Right lobe of liver (tissue), 6 donors: Measurements from ENCODE around the gene NHLRC4. TPM values are rescaled to one million over a fixed set of nuclear protein-coding genes. Genes with fewer than 3 reads are reported as not detected.
A peak's percentile ranks its signal among the peaks of the same experiment; 100 is the strongest.

Experiments
- ATAC-seq, 4 donors: fragments of 200-7000 bp; cut with Tn5 transposase; one replicate each; pipeline ENCODE4 v1.9.1; 2020; ENCODE audit warnings: mild to moderate bottlenecking in 4 of 4, moderate library complexity in 4 of 4
- DNase-seq, 3 donors: peaks; one replicate each; pipeline ENCODE4 v3.0.0-alpha.2; 2020
- H3K27ac ChIP-seq, 3 donors: fragments of 200-600 bp; one replicate each; pipeline ENCODE4 v1.8.0; 2022
- H3K27me3 ChIP-seq, 2 donors: fragments of 200-600 bp; one replicate each; pipeline ENCODE4 v1.8.0; 2022
- H3K36me3 ChIP-seq, 4 donors: fragments of 200-600 bp; sonication (generic) in 1 of 4; one replicate each; pipeline versions ENCODE4 v1.5.1 to v1.8.0; 2017 to 2022; ENCODE audit warnings: control low read depth in 1 of 4
- H3K4me1 ChIP-seq, 4 donors: fragments of 200-600 bp; sonication (generic) in 1 of 4; one replicate each; pipeline versions ENCODE4 v1.5.1 to v1.8.0; 2017 to 2022; ENCODE audit warnings: control low read depth in 1 of 4
- H3K4me3 ChIP-seq, 3 donors: fragments of 200-600 bp; one replicate each; pipeline ENCODE4 v1.8.0; 2022
- H3K9me3 ChIP-seq, 4 donors: fragments of 200-600 bp; sonication (generic) in 1 of 4; one replicate each; pipeline versions ENCODE4 v1.5.1 to v1.8.0; 2017 to 2022; ENCODE audit warnings: control low read depth in 1 of 4
- CTCF ChIP-seq, 4 donors: fragments of 200-600 bp in 3 of 4; fragments of 450-650 bp in 1 of 4; IDR thresholded peaks; one replicate each; pipeline versions ENCODE4 v1.5.1 to v1.8.0; 2016 to 2022; ENCODE audit warnings: antibody characterized with exemption in 4 of 4, mild to moderate bottlenecking in 2 of 4
- POLR2A ChIP-seq: fragments of 450-650 bp; IDR thresholded peaks from one replicate; pipeline ENCODE4 v1.6.1; 2017; ENCODE audit warnings: antibody characterized with exemption, mild to moderate bottlenecking
- WGBS: methylation state at CpG from one replicate; pipeline ENCODE4 v1.1.6; 2018; ENCODE audit warnings: low coverage, low lambda C conversion rate; ENCODE audit not compliant: insufficient coverage; ENCODE audit errors: missing lambda C conversion rate; 5-methylcytosine and 5-hydroxymethylcytosine counted together
- intact Hi-C, 2 donors: fragments of 100-400 bp; cut with DNase I; formaldehyde crosslinking; loops; one replicate each; pipeline versions ENCODE4 v1.11.2 to v1.14.1; 2022
- total RNA-seq, 6 experiments: library from RNA; depleted of rRNA in 2 of 6; stranded (reverse); fragments of >200 nt in 2 of 6; fragmentation: NEBNext Ultra II Directional in 3 of 6; extraction: Animal tissue kit (Norgen Biotek cat#: 25700) in 3 of 6; gene quantifications; one replicate each; pipeline versions ENCODE4 v1.1.0 to v1.2.4, GENCODE V29; 2016 to 2023
- donor health status: DM: no; HTN: yes; CAD: no.
- donor health status: DM: no; HTN: no; CAD: no.
- donor health status: DM: no; HTN: no; CAD: no.
- donor health status: DM: no; HTN: yes; CAD: no.
- donor health status: DM: no; HTN: yes; CAD: no.

Gene NHLRC4
- total RNA-seq, 6 experiments from 2014 or later = 0.12 to 0.33 (median 0.28) TPM; not detected in 1

GRCh38 chr16:608019-608418 lies 41.2 kb downstream of the NHLRC4 start:
- no peaks in the 10 kb centered on the region for H3K27me3 ChIP-seq
- no peak overlapping the region for H3K27ac ChIP-seq
- DNase-seq (no peak), ATAC-seq (no peak)
- H3K4me1 ChIP-seq = no peaks in the 10 kb centered on the region
- 90% methylated on average over 5 of the region's 10 CpGs for WGBS
- no peak overlapping the region for H3K4me3 ChIP-seq
- TF ChIP-seq CTCF (IDR thresholded peaks at IDR 0.05) = no peak
- H3K36me3 ChIP-seq = no peaks in the 10 kb centered on the region
- no peaks in the 10 kb centered on the region for H3K9me3 ChIP-seq
- intact Hi-C loops = no loop called here

GRCh38 chr16:609316-609715 lies 42.5 kb downstream of the NHLRC4 start:
- Histone ChIP-seq H3K27ac (no peak overlapping the region), H3K4me1 (no peaks in the 10 kb centered on the region), H3K27me3 (no peaks in the 10 kb centered on the region), H3K9me3 (no peaks in the 10 kb centered on the region), H3K4me3 (no peak overlapping the region), H3K36me3 (no peaks in the 10 kb centered on the region)
- intact Hi-C loops = no loop called here
- WGBS = 72% methylated on average over 7 of the region's 13 CpGs
- TF ChIP-seq POLR2A = no peak
- no peak for TF ChIP-seq CTCF (IDR thresholded peaks at IDR 0.05)
- ATAC-seq (peak in 2 of 4 donors; percentile 52 to 53), DNase-seq (no peak)

- H3K9me3 ChIP-seq = no peaks in the 10 kb centered on the region
- no CpG with 5 or more reads among the region's 14 CpGs for WGBS
- no peaks in the 10 kb centered on the region for H3K36me3 ChIP-seq
- no peak for TF ChIP-seq CTCF (IDR thresholded peaks at IDR 0.05)
- ATAC-seq = peak; percentile 35 to 77 (median 53)
- no peaks in the 10 kb centered on the region for H3K4me1 ChIP-seq
- H3K27ac ChIP-seq = no peak overlapping the region
- intact Hi-C loops = no loop called here
- no peak for DNase-seq
- H3K27me3 ChIP-seq = no peaks in the 10 kb centered on the region
- no peak overlapping the region for H3K4me3 ChIP-seq
Measured at GRCh38 chr16:609984-610383, 43.2 kb downstream of the NHLRC4 start.

GRCh38 chr16:610513-611381 lies 43.9 kb downstream of the NHLRC4 start:
- ATAC-seq = peak; percentile 81 to 90 (median 86)
- Histone ChIP-seq H3K27ac (no peak overlapping the region), H3K27me3 (no peaks in the 10 kb centered on the region), H3K9me3 (no peaks in the 10 kb centered on the region), H3K4me1 (peaks cover 0 to 2% (median 0%) of the 10 kb centered on the region in 4 donors), H3K4me3 (no peak overlapping the region), H3K36me3 (no peaks in the 10 kb centered on the region)
- TF ChIP-seq CTCF (IDR thresholded peaks at IDR 0.05) (peak; percentile 66 to 85 (median 80)), POLR2A (no peak)
- intact Hi-C loops = no loop called here
- peak in 1 of 3 donors; percentile 62 for DNase-seq
- WGBS = 80% methylated on average over 5 of the region's 28 CpGs
